ENCODE data around the gene TMEM245.
"Not testable (repeated sequence)": the region's sequence is repeated elsewhere in the genome, so short reads cannot be mapped to it uniquely, and the experiment has no call there.

The TMEM245 gene

DNA sequence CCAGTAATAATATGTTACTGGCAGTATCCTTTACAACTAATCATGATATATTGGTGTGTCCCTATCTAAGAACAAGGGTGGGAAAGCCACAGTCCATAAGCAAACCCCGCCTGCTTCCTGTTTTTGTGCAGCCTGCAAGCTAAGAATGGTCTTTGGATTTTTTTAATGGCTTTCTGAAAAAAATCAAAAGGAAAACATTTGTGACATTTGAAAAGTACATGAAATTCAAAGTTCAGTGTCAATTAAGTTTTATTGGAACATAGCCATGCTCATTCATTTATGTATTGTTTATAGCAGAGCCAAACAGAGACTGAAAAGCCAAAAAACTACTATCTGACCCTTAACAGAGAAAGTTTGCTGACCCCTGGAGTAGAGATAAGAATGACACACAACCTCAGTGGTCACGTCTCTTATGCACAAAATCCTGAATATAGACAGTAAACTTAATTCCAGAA is 12.8 kb upstream of the TMEM245 start:
- peak; percentile 87 for DNase-seq

DNA sequence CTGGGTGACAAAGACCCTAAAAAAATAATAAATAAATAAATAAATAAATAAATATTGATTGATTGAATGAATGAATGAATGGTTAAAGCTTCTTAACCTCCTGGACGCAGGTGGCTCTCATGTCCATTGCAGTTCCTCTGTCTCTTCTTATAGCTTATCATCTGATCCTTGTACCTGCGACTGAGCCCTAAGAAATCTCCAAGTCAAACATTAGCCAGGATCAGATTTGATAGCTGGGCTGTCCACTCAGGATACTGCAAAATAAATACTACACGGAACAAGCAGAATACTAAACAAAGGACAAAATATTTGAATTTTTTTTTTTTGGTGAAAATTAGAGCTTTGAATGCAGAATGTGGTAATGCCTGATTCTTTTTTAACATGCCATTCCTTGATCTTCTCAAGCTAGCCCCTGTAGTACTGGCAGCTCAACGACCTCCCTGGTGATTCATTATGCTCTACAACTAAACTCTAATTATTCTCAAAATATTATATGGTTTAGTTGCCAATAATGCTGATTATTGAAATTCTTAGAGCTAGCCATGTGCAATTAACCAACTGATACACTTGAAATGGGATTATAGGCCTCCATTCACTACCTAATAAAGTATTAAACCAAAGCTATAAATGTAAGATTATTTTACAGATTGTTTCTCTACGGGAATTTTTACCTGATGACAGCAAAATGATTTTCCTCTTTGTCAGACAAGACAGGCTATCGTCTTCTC is 9.9 kb upstream of the TMEM245 start:
- DNase-seq = no peak

DNA sequence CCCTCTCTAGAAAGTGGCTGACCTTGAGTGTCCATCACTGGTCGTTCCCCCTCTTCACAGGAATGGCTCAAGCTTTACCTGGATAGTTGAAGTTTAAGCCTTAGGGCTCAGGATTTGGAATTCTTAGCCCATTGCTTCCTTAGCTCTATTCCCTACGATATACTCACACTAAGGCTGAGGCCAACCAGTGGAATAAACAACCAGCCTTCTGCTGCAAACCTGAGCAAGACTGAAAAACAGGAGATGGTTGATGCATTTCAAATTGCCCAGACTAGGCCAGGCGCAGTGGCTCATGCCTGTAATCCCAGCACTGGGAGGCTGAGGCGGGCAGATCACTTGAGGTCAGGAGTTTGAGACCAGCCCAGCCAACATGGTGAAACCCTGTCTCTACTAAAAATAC is 6.9 kb upstream of the TMEM245 start:
- not testable (repeated sequence) for DNase-seq

DNA sequence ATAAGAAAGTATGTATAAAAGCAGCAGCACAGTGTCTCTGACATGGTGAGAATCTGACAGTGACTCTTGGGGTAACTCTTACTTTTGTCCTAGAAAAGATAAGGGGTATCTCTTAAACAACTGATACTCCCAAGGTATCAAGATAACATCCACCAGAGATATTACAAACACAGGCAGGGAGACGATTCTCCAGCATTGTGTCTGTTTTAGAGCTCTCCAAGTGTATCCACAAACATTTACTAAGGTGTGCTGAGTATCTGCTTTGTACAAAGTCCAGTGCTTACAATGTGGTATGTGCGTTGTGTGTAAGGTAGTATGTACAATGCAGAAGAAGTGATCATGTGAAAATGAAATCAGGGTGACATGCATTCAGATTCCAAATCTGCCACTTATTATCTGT is 4.4 kb upstream of the TMEM245 start:
- DNase-seq = no peak

DNA sequence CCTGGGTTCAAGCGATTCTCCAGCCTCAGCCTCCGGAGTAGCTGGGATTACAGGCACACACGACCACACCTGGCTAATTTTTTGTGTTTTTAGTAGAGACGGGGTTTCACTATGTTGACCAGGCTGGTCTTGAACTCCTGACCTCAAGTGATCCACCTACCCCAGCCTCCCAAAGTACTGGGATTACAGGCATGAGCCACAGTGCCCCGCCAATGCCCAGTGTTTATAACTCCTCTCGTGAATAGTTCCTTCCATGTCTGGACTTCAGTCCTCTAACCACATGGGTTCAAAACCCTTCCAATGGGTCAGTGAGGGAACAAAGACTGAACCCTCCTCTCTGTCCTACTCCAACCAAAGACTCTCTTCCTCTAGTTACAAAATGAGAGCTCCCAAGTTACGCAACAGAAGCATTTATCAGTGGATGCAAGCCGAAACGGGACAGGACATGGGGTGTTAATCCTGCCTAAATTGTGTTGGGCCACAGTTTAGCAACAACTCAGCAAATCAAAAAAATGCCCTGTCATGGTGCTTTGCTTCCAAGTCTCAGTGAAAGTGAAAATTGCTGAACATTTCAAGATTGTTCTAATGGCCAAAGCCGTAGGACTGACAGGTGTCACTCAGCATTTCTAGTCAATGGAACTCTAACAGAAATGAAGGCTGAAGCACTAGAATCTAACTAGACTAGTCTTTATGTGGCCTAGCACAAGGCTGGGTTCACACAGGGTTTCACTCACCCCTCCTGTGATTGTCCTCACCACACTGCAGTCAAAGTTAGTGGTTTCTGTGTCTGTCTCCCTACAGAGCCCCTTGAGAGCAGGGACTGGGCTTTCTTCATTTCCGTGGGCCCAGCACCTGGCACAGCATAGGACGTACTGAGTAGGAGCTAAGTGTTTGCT is 3.2 kb upstream of the TMEM245 start:
- peak; percentile 62 for DNase-seq

DNA sequence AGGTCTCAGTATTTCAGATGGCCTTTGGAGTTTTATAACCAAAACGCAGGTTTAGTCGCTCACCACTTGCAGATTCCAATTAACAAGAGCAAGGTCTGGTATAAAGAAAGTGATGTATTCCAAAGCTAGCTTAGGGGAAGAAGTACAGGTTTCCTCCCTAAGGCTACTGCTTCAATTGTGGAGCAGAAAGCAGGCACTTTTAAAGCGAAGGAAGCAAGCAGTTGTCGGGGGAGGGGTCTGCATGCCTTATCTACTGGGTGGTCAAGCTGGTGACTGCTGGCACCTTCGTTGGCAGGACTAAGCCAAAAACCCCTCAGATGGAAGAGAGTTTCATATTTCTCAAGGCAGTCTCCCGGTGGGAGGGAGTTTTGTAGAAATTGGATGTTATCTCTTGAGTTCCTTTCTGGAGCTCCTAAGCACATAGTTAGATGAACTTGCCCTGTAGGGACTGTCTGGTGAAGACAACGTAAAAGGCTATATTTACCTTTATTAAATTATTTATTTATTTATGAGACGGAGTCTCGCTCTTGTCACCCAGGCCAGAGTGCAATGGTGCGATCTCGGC is 1.6 kb upstream of the TMEM245 start:
- DNase-seq = peak; percentile 52

DNA sequence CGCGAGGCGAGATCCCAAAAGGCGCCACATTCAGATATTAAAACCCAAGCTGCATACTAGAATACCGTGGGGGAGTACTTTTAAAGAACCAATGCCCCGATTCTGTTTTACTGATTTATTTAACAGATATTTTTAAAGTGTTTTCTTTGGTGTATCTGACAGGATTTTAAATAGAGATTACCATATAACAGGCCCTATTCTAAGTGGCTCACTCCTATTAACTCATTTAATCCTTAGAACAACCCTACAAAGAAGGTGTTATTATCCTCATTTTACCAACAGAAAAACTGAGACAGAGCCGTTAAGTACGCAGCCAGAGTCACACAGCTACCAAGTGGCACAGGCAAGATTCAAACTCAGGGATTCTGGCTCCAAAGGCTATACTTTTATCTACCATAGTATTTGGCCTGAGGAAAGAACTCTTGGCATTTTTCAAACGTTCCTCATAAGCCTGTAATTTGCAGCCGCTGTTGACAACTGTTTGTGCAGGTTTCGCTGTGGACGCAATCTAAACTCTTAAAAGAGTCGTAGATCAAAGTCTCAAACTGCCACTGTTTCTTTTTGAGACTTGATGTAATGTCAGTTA is 550 bp upstream of the TMEM245 start:
- DNase-seq = no peak

DNA sequence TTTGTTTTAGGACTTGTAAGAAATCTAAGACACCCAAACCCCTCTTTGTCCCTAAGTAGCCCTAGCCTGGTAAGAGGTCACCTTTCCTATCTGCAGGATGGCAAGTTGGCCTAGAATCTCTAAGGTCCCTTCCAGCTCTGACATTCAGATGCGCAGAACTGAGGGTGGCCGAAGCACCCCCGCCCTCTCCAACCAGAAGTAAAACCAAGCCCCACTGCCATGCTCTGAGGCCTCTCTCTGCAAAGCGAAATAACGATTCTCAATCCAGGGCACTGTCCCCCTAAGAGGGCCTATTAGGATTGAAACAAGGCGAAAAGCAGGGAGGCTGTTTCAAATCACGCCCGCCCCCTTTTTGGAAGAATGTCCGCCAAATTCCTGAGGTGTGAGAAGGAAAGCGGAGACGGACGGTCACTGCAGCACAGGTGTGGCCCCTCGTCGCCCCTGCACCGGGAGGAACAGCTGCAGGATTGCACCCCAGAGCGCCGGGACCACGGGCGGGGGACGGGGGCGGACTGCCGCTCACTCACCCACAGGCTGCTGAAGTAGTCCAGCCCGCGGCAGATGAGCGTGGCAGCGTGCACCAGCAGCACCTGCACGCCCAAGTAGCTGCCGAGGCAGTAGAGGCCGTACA is 824 bp downstream of the TMEM245 start:
- DNase-seq = no peak

DNA sequence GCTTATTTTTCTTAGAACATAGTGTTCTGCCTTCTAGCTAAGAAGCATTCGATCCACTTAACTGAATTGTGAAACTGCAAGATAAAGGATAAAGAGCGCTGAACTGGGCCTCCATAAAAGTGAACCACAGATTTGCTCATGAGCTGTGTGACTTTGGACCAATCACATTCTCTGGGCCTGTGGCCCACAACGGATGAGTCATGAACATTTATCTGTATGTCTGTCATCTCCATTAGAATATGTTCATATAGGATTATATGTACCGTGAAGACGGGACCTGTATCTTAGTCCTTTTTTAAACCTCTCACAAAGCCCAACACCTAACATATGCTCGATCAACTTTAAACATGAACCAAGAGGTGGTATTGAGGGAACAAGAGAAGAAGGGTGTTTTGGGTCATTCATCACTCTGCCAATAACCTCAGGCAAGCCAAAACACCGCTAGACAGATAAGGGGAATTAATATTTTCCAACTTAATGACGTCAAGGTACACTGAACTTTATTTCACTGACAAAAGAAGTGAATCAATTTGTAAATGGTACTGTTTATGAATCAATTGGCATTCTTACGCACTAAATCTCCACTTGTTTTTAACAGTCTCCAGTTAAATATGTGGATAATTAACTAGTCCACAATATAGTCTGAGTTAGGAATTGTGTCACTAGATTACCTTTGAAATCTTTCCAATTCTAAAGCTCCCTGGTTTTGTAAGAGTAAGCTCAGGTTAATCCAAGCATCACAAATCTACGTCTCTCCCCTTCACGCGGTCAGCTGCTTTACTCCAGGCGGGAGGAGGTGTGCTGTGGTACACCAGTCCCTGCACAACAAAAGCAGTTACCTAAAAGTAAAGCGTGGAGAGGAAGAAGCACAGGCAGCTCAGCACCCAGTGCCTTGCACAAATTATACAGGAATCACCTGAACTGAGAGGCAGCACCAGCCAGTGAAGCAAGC is 1.6 kb downstream of the TMEM245 start:
- DNase-seq = peak; percentile 93

DNA sequence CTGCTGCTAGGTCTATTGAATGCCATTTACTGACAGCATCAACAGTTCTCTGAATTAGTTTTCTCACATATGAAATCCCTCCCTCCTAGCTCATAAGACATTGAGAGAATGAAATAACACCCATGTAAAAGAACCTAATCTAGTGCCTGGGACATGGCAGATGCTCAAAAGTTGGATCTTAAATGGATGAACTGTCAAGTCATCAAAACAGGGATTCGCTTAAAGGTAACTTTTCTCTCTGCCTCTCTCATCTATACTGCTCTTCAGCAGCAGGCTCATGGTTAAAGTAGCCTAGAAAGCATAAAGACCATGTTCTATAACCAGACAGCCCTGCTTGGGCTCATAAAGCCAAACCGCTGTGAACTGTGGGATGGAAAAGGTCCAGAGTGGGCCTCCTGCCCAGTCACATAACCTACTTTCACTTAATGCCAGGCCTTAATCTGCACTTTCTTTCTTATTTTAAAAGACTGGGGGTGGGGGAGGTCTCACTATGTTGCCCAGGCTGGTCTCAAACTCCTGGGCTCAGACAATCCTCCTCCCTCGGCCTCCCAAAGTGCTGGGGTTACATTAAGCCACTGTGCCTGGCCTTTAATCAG is 3.7 kb downstream of the TMEM245 start:
- no peak for DNase-seq

DNA sequence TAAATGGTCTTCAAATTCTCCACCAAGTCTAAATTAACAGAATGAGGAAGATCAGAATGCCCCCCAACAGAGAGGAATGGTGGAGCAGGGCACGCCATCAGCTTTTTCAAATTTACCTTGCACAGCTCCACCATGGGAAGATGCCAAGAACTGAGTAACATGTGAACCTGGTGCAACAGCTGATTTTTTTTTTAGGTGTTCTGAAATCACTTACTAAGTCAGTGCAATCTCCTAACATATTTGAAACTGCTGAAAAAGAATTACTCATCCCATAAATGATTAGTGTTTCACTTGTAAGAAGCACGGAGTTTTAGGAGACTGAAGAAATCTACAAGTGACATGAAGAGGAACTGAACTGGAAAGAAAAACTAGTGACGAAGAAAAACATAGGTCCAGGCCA is 5.1 kb downstream of the TMEM245 start:
- DNase-seq = no peak

DNA sequence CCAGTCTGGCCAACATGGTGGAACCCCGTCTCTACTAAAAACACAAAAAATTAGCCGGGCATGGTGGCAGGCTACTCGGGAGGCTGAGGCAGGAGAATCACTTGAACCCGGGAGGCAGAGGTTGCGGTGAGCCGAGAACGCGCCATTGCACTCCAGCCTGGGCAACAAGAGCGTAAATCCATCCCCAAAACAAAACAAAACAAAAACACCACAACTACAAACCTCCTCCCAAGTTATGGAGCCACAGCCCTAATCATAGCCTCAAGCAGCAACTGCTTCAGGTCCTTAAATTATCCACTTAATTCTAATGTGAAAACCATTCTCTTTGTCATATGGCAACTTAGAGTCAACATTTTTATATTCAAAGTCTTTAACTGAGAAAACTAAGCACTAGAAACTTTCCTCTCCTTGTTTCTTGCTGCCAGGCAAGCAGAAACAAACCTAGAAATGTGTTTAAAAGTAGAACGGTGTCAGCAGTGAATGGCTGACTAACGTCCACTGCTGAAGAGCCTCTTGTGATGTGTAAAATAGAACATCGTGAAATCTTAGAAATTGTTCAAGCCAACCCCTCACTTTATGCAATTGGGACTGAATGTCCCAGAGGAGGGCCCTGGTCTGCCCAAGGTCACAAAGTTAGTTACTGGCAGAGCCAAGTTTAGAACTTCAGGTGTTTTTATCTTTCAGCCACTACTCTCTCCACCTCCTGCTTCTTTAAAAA is 5.7 kb downstream of the TMEM245 start:
- DNase-seq = no peak

DNA sequence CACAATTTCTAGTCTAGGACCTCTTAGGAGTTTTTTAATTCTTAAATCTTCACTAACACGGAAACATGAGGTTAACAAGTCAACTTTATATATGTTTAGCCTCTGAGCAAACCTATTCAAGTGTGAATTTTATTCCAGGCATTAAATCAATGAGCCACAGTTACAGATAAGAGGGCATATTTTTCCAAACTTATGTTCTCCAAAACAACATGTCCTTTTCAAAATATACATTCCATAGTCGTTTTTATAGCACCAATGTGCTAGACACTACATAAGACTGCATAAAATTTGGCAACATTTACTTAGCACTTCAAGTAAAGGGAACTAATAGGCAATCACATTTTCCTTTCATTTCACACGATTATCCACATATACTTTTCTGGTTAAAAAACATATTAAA is 6.5 kb downstream of the TMEM245 start:
- no peak for DNase-seq

DNA sequence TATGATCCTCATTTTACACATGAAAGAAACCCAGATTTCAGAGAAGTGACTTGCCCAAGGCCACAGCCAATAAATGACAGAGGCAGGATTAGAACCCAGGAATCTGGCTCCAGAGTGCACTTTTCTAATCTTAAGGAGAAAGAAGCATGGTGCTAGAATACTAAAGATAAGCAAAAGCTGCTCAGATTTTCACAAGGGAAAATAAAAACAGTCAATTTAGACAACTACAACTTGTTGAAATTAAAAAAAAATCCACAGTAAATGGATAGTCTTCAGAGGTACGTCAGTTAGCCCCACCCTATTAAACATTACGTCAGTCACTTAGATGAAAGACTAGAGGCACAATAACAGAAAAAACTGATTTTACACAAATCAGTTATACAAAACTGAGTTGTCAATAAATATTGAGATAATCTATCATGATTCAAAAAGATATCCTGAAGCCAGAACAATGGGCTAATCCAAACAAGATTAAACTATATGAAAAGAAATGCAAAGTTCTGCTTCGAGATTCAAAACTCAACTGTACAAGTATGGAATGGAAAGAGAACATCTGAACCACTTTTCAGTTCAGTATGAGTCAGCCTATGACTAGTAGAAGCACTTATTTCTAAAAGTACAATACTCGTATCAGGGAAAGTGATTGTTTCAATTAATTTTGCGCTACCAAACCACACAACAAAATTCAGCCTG is 9.3 kb downstream of the TMEM245 start:
- no peak for DNase-seq

DNA sequence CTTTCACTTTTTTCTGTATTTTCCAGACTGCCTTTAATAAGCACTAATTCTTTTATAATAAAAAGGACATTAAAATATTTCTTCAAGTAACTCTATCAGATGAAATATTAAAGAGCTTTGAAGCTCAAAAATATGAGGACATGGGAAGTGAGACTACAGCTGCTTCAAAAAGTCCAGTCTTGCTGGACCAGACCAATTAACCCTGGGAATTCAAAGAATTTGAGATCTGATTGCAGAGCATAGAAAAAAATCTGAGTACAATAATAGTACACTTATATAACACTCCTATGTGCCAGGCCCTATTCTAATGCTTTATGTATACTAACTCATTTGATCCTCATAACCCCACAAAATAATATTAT is 9.8 kb downstream of the TMEM245 start:
- no peak for DNase-seq

DNA sequence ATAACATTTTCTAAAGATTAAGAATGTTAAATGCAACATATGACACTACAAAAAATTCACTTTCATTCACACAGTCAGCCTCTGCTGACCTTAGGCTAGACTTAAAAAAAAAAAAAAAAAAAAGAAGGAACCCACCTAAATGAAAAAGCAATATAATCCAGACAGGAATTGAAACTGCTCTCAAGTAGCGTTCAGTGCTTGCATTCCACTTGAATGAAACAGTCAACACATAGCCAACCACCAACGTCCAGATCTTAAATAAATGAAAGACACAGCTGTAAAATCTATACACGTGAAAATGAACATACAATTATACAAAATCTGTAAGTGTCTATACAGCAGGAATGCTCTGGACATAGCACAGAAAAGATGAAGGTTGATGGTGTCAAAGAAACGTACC is 11.4 kb downstream of the TMEM245 start:
- no peak for DNase-seq

DNA sequence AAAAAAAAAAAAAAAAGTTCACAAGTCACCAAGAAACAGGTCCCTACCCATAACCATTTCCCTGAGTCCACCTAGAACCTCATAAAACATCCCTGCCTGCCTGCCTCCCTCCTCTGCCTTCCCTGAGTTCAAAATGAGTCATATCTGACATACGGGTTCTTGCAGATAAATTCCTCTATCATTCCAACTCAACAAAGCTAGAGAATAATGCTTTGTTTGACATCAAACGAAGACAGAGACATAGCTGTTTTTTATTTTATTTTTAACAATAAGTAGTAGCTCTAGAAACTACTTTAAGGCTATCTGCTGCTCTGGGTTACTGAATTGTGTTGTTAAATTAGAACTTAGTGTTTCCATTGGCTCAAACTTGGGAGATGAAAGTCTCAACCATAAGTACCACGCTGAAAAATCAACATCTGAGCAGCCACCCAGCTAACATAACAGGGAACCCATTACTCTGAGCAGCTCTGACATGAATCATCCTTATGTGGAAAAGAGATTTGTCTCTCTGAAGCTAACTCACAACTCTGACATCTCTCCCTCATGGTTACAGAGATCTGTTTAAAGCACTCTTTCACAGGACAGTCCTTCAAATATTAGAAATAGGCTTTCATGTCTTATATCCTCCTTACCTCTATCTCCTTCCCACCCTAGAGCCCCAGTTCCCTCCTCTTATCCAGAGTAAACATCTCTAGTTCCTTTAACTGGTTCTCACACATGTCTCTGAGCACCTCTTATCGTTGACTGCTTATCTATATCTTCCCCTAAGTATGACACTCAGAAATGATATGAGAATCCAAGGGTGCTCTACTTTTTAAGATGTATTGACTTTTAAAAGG is 12.1 kb downstream of the TMEM245 start:
- DNase-seq = peak; percentile 57

DNA sequence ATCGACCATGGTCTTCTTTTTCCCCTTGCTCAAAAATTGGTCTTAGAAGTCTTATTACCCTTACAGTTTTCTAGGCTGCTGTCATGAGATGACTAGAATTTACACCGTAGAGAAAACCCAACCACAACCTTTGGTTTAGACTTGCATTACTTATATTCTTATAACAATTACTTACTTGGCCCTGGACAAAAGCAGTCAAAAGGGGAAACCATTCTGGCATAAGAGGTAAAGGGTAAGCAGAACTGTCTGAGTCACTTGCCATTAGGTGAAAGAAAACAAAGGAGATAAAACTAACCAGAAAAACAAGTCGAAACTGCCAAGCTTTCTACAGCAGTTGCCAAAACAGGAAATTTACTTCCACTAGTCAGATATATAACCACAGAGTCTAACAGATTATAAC is 17.9 kb downstream of the TMEM245 start:
- peak; percentile 72 for DNase-seq

DNA sequence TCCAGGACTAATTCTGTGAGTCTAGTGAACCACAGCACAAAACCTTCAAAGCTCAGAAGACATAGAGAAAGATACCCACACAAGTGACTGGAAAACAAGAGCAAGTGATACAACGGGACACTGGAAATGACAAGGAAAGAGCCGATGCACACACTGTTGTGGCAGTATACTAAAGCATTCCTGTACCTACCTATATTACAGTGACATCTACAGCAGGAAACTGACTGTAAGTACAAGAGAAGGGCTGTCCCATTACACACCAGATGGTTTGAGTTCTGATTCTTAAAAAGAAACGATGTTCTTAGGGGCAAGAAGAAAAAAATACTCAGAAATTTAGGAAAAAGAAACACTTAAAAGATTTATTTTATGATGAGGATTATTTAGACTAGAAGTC is 18.5 kb downstream of the TMEM245 start:
- DNase-seq = no peak
